Skeletal muscle satellite cell (primary cell): Measurements from ENCODE around the gene FSIP1.

ENCODE experiments used
- H3K27me3 ChIP-seq: 2 replicates; pipeline ENCODE4 v1.7.0; 2013; ENCODE audit warnings: low read length; ENCODE audit not compliant: control insufficient read depth, insufficient read depth
- H3K36me3 ChIP-seq: 2 replicates; pipeline ENCODE4 v1.7.0; 2013; ENCODE audit warnings: mild to moderate bottlenecking, control low read depth, low read length; ENCODE audit not compliant: insufficient read depth
- H3K4me1 ChIP-seq: 2 replicates; pipeline ENCODE4 v1.7.0; 2013; ENCODE audit warnings: low read length; ENCODE audit not compliant: control insufficient read depth, insufficient read depth
- H3K4me2 ChIP-seq: 2 replicates; pipeline ENCODE4 v1.7.0; 2013; ENCODE audit warnings: mild to moderate bottlenecking, low read length
- H3K4me3 ChIP-seq: 2 replicates; pipeline ENCODE4 v1.7.0; 2013; ENCODE audit warnings: low read length
- H3K9ac ChIP-seq: 2 replicates; pipeline ENCODE4 v1.7.0; 2013; ENCODE audit warnings: mild to moderate bottlenecking, low read depth, low read length, moderate library complexity
- H3K9me3 ChIP-seq: replicated peaks from 2 replicates; pipeline ENCODE4 v1.7.0; 2013; ENCODE audit warnings: mild to moderate bottlenecking, control low read depth, low read length

The FSIP1 gene

GRCh38 chr15:39781967-39782302 is 706 bp downstream of the FSIP1 start:
- Histone ChIP-seq H3K27me3 (no peaks in the 10 kb centered on the region), H3K4me2 (peak overlapping the region; percentile 80), H3K4me3 (peak overlapping the region; percentile 98), H3K9me3 (no peaks in the 10 kb centered on the region), H3K4me1 (peaks cover 22% of the 10 kb centered on the region), H3K36me3 (no peaks in the 10 kb centered on the region), H3K9ac (no peak overlapping the region)

GRCh38 chr15:39781147-39781966 is 1.3 kb downstream of the FSIP1 start:
- H3K27me3 ChIP-seq, result no peaks in the 10 kb centered on the region
- no peak overlapping the region for H3K4me3 ChIP-seq
- no peak overlapping the region for H3K9ac ChIP-seq
- no peak overlapping the region for H3K4me2 ChIP-seq
- no peaks in the 10 kb centered on the region for H3K36me3 ChIP-seq
- peaks cover 20% of the 10 kb centered on the region for H3K4me1 ChIP-seq
- H3K9me3 ChIP-seq, result no peaks in the 10 kb centered on the region

GRCh38 chr15:39778021-39778420 is 4.6 kb downstream of the FSIP1 start:
- Histone ChIP-seq H3K4me3 (no peak overlapping the region), H3K4me2 (no peak overlapping the region), H3K36me3 (no peaks in the 10 kb centered on the region), H3K27me3 (no peaks in the 10 kb centered on the region), H3K9me3 (no peaks in the 10 kb centered on the region), H3K9ac (no peak overlapping the region), H3K4me1 (no peaks in the 10 kb centered on the region)

- Histone ChIP-seq H3K27me3 (no peaks in the 10 kb centered on the region), H3K36me3 (no peaks in the 10 kb centered on the region), H3K4me1 (no peaks in the 10 kb centered on the region), H3K4me2 (no peak overlapping the region), H3K9ac (no peak overlapping the region), H3K9me3 (no peaks in the 10 kb centered on the region), H3K4me3 (no peak overlapping the region)
Measured at GRCh38 chr15:39777496-39777895, 5.1 kb downstream of the FSIP1 start.

GRCh38 chr15:39776068-39776467 is 6.6 kb downstream of the FSIP1 start:
- peaks cover 10% of the 10 kb centered on the region for H3K4me1 ChIP-seq
- no peaks in the 10 kb centered on the region for H3K9me3 ChIP-seq
- no peaks in the 10 kb centered on the region for H3K27me3 ChIP-seq
- no peak overlapping the region for H3K9ac ChIP-seq
- H3K4me3 ChIP-seq, result no peak overlapping the region
- H3K4me2 ChIP-seq, result no peak overlapping the region
- no peaks in the 10 kb centered on the region for H3K36me3 ChIP-seq

GRCh38 chr15:39774688-39775267 is 7.9 kb downstream of the FSIP1 start:
- Histone ChIP-seq H3K9me3 (no peaks in the 10 kb centered on the region), H3K27me3 (no peaks in the 10 kb centered on the region), H3K9ac (no peak overlapping the region), H3K4me2 (no peak overlapping the region), H3K36me3 (no peaks in the 10 kb centered on the region), H3K4me3 (no peak overlapping the region), H3K4me1 (peaks cover 15% of the 10 kb centered on the region)

- peak overlapping the region; percentile 78 for H3K4me2 ChIP-seq
- peaks cover 15% of the 10 kb centered on the region for H3K4me1 ChIP-seq
- H3K9ac ChIP-seq, result peak overlapping the region; percentile 76
- H3K36me3 ChIP-seq, result no peaks in the 10 kb centered on the region
- H3K4me3 ChIP-seq, result peak overlapping the region; percentile 45
- H3K9me3 ChIP-seq, result no peaks in the 10 kb centered on the region
- no peaks in the 10 kb centered on the region for H3K27me3 ChIP-seq
Measured at GRCh38 chr15:39770748-39771689, 11.6 kb downstream of the FSIP1 start.

GRCh38 chr15:39767921-39768320 is 14.7 kb downstream of the FSIP1 start:
- Histone ChIP-seq H3K9me3 (no peaks in the 10 kb centered on the region), H3K4me2 (no peak overlapping the region), H3K9ac (no peak overlapping the region), H3K4me3 (no peak overlapping the region), H3K36me3 (no peaks in the 10 kb centered on the region), H3K27me3 (no peaks in the 10 kb centered on the region), H3K4me1 (peaks cover 15% of the 10 kb centered on the region)

- Histone ChIP-seq H3K9me3 (no peaks in the 10 kb centered on the region), H3K9ac (no peak overlapping the region), H3K4me2 (no peak overlapping the region), H3K4me3 (no peak overlapping the region), H3K27me3 (no peaks in the 10 kb centered on the region), H3K36me3 (no peaks in the 10 kb centered on the region), H3K4me1 (peaks cover 6% of the 10 kb centered on the region)
Measured at GRCh38 chr15:39761006-39761405, 21.6 kb downstream of the FSIP1 start.

- Histone ChIP-seq H3K9ac (no peak overlapping the region), H3K4me2 (no peak overlapping the region), H3K4me3 (no peak overlapping the region), H3K9me3 (no peaks in the 10 kb centered on the region), H3K27me3 (no peaks in the 10 kb centered on the region), H3K4me1 (peaks cover 6% of the 10 kb centered on the region), H3K36me3 (no peaks in the 10 kb centered on the region)
Measured at GRCh38 chr15:39756806-39757522, 25.7 kb downstream of the FSIP1 start.

- Histone ChIP-seq H3K4me1 (peaks cover 6% of the 10 kb centered on the region), H3K4me3 (no peak overlapping the region), H3K27me3 (no peaks in the 10 kb centered on the region), H3K36me3 (no peaks in the 10 kb centered on the region), H3K4me2 (no peak overlapping the region), H3K9me3 (no peaks in the 10 kb centered on the region), H3K9ac (no peak overlapping the region)
Measured at GRCh38 chr15:39752991-39753390, 29.6 kb downstream of the FSIP1 start.
